WERI-Rb-1 (cell line): ENCODE measurements around the gene RAB33A.
A peak's percentile ranks its signal among the peaks of the same experiment; 100 is the strongest.

Experiments used
- DNase-seq: peaks from one replicate; pipeline ENCODE4 v3.0.0-alpha.2; 2020
- H3K27ac ChIP-seq: fragments of 250-450 bp; sonication (Bioruptor Pico); 2 replicates; pipeline ENCODE4 v1.5.1; 2020; ENCODE audit warnings: mild to moderate bottlenecking, moderate library complexity
- H3K27me3 ChIP-seq: fragments of 250-450 bp; sonication (Bioruptor Pico); 2 replicates; pipeline ENCODE4 v1.5.1; 2021; ENCODE audit warnings: mild to moderate bottlenecking, low read depth, moderate library complexity; ENCODE audit not compliant: insufficient read depth, severe bottlenecking
- H3K36me3 ChIP-seq: fragments of 250-450 bp; sonication (Bioruptor Pico); 2 replicates; pipeline ENCODE4 v1.5.1; 2020; ENCODE audit warnings: mild to moderate bottlenecking, moderate library complexity
- H3K4me3 ChIP-seq: 2 replicates; pipeline ENCODE4 v1.5.1; 2011; ENCODE audit warnings: low read depth, mild to moderate bottlenecking, control low read depth, low read length
- H3K9me3 ChIP-seq: fragments of 250-450 bp; sonication (Bioruptor Pico); 2 replicates; pipeline ENCODE4 v1.5.1; 2021; ENCODE audit warnings: mild to moderate bottlenecking, moderate library complexity; ENCODE audit not compliant: severe bottlenecking
- CTCF ChIP-seq: IDR thresholded peaks from 2 replicates; pipeline ENCODE4 v1.5.1; 2011; ENCODE audit warnings: low read depth, mild to moderate bottlenecking, control low read depth, inconsistent platforms, low read length

RAB33A gene

DNA sequence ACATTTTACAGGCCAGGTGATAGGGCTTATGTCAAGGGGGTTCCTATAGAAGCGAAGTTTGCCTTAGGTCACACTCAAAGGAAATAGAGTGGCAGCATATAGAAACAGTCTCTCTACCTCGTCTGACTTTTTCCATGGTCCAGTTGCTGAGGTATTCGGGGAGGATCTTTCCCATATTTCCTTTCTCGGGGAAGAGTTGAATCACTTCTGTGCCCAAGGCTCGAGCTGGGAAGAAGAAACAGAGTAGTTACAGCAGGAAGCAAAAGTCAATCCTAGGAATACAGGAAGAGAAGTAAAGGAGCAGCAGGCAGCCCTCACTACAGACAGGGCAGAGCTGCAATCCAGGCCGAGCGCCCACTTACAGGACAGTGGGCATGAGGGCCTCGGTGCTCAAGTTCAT is 34.8 kb upstream of the RAB33A start:
- peaks cover 2% of the 10 kb centered on the region for H3K27me3 ChIP-seq

DNA sequence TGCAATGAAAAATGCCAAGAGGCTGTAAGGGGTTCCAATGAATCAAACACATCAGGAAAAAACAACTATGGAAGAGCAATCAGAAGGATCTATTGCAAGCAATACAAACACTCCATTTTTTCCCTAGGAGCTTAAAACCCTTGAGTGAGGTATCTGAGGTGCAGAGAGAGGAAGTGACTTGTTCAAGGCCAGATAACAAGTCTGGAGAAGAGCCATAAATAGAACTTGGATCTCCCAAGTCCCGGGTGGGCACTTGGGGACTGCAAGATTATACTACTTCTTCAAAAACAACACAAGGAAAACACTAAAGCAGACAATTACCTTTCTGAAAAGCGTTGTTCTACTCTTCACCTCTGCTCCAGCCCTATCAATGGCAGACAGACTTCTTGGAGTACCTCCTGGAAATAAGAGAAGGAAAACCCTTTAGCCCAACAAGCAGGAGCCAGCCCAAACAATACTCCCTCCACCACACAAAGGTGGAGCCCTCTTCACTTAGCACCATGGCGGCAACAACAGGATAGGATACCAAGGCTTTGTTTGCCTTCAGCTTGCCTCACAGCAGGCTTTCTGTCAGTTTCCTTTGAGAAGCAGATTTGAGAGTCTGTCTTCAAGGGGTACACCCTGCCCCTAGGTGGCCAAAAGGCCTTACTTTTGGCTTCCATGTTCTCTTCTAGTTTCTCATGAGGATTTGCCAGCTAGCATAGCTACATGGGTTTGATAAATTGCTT is 32.1 kb upstream of the RAB33A start:
- peaks cover 2% of the 10 kb centered on the region for H3K27me3 ChIP-seq
- H3K9me3 ChIP-seq = no peaks in the 10 kb centered on the region
- no peak overlapping the region for H3K27ac ChIP-seq
- DNase-seq = no peak
- H3K36me3 ChIP-seq = peaks cover 14% of the 10 kb centered on the region; the same call in 1 of the 2 replicates
- H3K4me3 ChIP-seq = no peak overlapping the region
- no peak for TF ChIP-seq CTCF

More for the DNA sequence above, 34.8 kb upstream of the RAB33A start:
- Histone ChIP-seq H3K4me3 (no peak overlapping the region), H3K36me3 (peaks cover 4% of the 10 kb centered on the region; the same call in 1 of the 2 replicates), H3K27ac (no peak overlapping the region), H3K9me3 (no peaks in the 10 kb centered on the region)
- TF ChIP-seq CTCF = no peak
- no peak for DNase-seq

DNA sequence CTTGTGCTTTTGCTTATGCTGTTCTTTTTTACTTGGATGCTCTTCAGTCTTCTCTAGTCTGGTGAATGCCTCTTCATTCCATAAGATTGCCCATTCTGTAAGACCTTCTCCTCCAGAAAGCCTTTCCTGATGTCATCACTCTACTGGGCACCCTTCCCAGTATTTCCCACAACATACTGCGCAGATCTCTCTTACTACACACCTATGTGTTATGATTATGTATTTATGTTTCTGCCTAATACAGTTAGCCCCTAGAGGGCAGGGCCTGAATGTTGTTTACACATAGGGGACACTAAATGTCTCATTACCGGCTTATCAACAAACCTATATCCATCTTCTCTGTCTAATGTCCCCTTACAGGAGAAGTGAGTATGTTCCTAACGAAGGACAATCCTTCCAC is 27.3 kb upstream of the RAB33A start:
- Histone ChIP-seq H3K4me3 (no peak overlapping the region), H3K36me3 (peaks cover 29% of the 10 kb centered on the region), H3K9me3 (no peaks in the 10 kb centered on the region), H3K27me3 (peaks cover 2% of the 10 kb centered on the region), H3K27ac (no peak overlapping the region)
- TF ChIP-seq CTCF = no peak
- no peak for DNase-seq

GRCh38 chrX:130145123-130145522 is 26.6 kb upstream of the RAB33A start:
- Histone ChIP-seq H3K27ac (no peak overlapping the region), H3K27me3 (peaks cover 3% of the 10 kb centered on the region), H3K4me3 (no peak overlapping the region), H3K36me3 (peaks cover 29% of the 10 kb centered on the region), H3K9me3 (no peaks in the 10 kb centered on the region)
- DNase-seq = no peak
- no peak for TF ChIP-seq CTCF

GRCh38 chrX:130147631-130148030 is 24.1 kb upstream of the RAB33A start:
- DNase-seq = no peak
- Histone ChIP-seq H3K9me3 (no peaks in the 10 kb centered on the region), H3K36me3 (peaks cover 29% of the 10 kb centered on the region), H3K4me3 (no peak overlapping the region), H3K27me3 (peaks cover 3% of the 10 kb centered on the region), H3K27ac (no peak overlapping the region)
- no peak for TF ChIP-seq CTCF

DNA sequence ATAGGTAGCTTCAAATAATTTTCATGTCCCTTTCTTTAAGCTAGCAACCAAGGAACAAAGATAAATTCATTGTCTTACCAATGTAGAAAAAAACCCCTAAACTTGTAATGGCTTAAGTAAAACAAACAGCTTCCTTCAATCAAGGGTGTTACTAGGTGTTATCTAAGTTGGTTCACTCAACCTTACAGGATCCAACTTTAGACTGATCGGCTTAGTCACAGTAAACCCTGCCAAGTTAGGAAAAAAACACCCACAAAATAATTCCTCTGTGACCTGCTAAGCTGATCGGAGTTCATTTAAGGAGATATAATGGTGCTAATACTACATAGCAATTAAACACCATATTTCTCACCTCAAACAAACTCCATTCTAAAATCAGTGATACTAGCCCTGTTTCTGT is 16.2 kb upstream of the RAB33A start:
- Histone ChIP-seq H3K27me3 (peaks cover 8% of the 10 kb centered on the region), H3K27ac (peak overlapping the region; percentile 36), H3K9me3 (no peaks in the 10 kb centered on the region), H3K4me3 (no peak overlapping the region), H3K36me3 (no peaks in the 10 kb centered on the region)
- DNase-seq = peak; percentile 12
- TF ChIP-seq CTCF = no peak
